ENCODE results near the gene ABCB11. TPM values are rescaled to one million over a fixed set of nuclear protein-coding genes. Genes with fewer than 3 reads are reported as not detected.

ABCB11 gene
- polyA plus RNA-seq, 3 donors = not detected

DNA sequence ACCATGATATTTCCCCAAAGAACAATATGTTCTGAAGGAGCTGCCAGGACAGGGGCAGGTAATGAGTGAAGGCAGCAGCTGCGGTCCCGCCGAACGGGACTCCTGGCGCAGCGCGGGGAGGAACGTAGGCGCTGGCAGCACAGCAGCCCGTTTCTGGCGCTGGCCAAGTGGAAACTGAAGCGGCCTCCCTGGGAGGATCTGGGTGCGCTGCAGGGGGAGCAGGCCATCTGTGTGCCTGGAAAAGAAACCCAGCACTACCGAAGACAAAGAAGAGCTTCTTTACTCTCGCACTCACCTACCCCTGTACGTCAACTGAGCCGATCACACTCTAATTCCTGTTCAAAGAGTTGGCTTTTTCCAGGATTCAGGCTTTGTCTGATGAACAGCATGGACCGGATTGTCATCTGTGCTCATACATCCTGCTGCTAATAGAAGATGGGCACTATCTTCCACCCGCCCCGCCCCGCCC lies 118.2 kb downstream of the ABCB11 start:
- H3K36me3 ChIP-seq (replicated peaks in 1 of 2; ENCODE audit: control insufficient read depth in 1 of 2, insufficient read depth in 2 of 2, low read length in 2 of 2) = no peaks in the 10 kb centered on the region
- peak overlapping the region; percentile 40 for H2AFZ ChIP-seq (ENCODE audit: insufficient read depth, low read depth, low read length, poor library complexity, severe bottlenecking)
- no peaks in the 10 kb centered on the region for H3K9me3 ChIP-seq (replicated peaks in 1 of 2; ENCODE audit: control insufficient read depth in 1 of 2, insufficient read depth in 1 of 2, low read length in 2 of 2)
- TF ChIP-seq, protein P1, sequence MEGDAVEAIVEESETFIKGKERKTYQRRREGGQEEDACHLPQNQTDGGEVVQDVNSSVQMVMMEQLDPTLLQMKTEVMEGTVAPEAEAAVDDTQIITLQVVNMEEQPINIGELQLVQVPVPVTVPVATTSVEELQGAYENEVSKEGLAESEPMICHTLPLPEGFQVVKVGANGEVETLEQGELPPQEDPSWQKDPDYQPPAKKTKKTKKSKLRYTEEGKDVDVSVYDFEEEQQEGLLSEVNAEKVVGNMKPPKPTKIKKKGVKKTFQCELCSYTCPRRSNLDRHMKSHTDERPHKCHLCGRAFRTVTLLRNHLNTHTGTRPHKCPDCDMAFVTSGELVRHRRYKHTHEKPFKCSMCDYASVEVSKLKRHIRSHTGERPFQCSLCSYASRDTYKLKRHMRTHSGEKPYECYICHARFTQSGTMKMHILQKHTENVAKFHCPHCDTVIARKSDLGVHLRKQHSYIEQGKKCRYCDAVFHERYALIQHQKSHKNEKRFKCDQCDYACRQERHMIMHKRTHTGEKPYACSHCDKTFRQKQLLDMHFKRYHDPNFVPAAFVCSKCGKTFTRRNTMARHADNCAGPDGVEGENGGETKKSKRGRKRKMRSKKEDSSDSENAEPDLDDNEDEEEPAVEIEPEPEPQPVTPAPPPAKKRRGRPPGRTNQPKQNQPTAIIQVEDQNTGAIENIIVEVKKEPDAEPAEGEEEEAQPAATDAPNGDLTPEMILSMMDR (IDR thresholded peaks at IDR 0.05) = no peak
- peak in 1 of 3 donors; percentile 8 for DNase-seq
- intact Hi-C loops (cut with micrococcal nuclease) = no loop called here
- peaks cover 7 to 17% (median 9%) of the 10 kb centered on the region in 3 donors for H3K27me3 Mint-ChIP-seq (ENCODE audit: low read depth in 3 of 3)
- no peaks in the 10 kb centered on the region for H4K20me1 ChIP-seq (ENCODE audit: insufficient read depth, low read length)
- peaks cover 2 to 3% of the 10 kb centered on the region in 2 donors for H3K27me3 ChIP-seq (ENCODE audit: control insufficient read depth in 2 of 2, insufficient read depth in 2 of 2, low read length in 2 of 2)
- peak overlapping the region; percentile 59 for H3K4me2 ChIP-seq (replicated peaks; ENCODE audit: extremely low read depth, low read length, poor library complexity, severe bottlenecking)
- H3K9ac ChIP-seq (ENCODE audit: insufficient read depth, low read length, poor library complexity, severe bottlenecking) = peak overlapping the region; percentile 29
- H3K4me1 Mint-ChIP-seq = peaks cover 15% of the 10 kb centered on the region
- H3K4me3 Mint-ChIP-seq = peak overlapping the region; percentile 69 to 87
- 47% methylated on average over 17 of the region's 21 CpGs for WGBS (ENCODE audit: insufficient coverage)
- no peak overlapping the region for H3K27ac ChIP-seq (ENCODE audit: low read depth in 1 of 2, low read length in 2 of 2)
- peaks cover 0 to 2% (median 0%) of the 10 kb centered on the region in 7 donors for H3K9me3 Mint-ChIP-seq
- H3K36me3 Mint-ChIP-seq = no peaks in the 10 kb centered on the region
- H3K4me3 ChIP-seq (replicated peaks in 1 of 3; ENCODE audit: low read depth in 2 of 3, low read length in 3 of 3) = peak overlapping the region in 1 of 3 experiments; percentile 54
- H3K4me1 ChIP-seq (ENCODE audit: control insufficient read depth in 1 of 2, insufficient read depth in 2 of 2, low read length in 2 of 2) = peaks cover 5 to 6% of the 10 kb centered on the region in 2 donors
- H3K27ac Mint-ChIP-seq = peak overlapping the region in 1 of 7 donors; percentile 41
- H3K79me2 ChIP-seq (ENCODE audit: insufficient read depth, low read length) = no peaks in the 10 kb centered on the region

DNA sequence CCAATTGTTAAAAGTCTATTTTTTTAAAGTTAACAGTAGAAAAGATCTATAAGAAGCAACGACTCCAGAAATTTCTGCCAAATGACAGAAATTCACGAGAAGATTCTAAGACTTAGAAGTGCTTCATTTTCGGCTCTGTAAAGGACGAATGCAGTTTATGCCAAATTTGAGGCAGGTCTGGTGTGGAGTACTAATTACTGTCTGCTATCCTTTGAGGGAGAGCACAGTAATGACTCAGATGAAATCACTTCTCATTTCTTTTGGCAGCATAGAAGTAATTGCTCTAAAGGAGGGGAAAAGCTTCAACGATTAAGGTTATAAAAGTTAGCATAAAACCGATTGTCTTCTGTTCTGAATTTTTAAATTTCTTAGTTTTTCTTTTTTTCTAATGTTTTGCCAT lies 118.7 kb downstream of the ABCB11 start:
- no peak overlapping the region for H3K27ac ChIP-seq (ENCODE audit: low read depth in 1 of 2, low read length in 2 of 2)
- peak overlapping the region; percentile 59 for H3K4me2 ChIP-seq (replicated peaks; ENCODE audit: extremely low read depth, low read length, poor library complexity, severe bottlenecking)
- no peaks in the 10 kb centered on the region for H4K20me1 ChIP-seq (ENCODE audit: insufficient read depth, low read length)
- H3K4me1 Mint-ChIP-seq = peaks cover 15% of the 10 kb centered on the region
- H3K36me3 Mint-ChIP-seq = no peaks in the 10 kb centered on the region
- peaks cover 5 to 6% of the 10 kb centered on the region in 2 donors for H3K4me1 ChIP-seq (ENCODE audit: control insufficient read depth in 1 of 2, insufficient read depth in 2 of 2, low read length in 2 of 2)
- H3K9me3 ChIP-seq (replicated peaks in 1 of 2; ENCODE audit: control insufficient read depth in 1 of 2, insufficient read depth in 1 of 2, low read length in 2 of 2) = no peaks in the 10 kb centered on the region
- no peak overlapping the region for H2AFZ ChIP-seq (ENCODE audit: insufficient read depth, low read depth, low read length, poor library complexity, severe bottlenecking)
- peaks cover 0 to 2% (median 0%) of the 10 kb centered on the region in 7 donors for H3K9me3 Mint-ChIP-seq
- peak overlapping the region; percentile 69 to 87 for H3K4me3 Mint-ChIP-seq
- peak overlapping the region in 1 of 3 experiments; percentile 54 for H3K4me3 ChIP-seq (replicated peaks in 1 of 3; ENCODE audit: low read depth in 2 of 3, low read length in 3 of 3)
- H3K9ac ChIP-seq (ENCODE audit: insufficient read depth, low read length, poor library complexity, severe bottlenecking) = no peak overlapping the region
- DNase-seq = no peak
- intact Hi-C loops (cut with micrococcal nuclease) = no loop called here
- H3K27ac Mint-ChIP-seq = peak overlapping the region in 1 of 7 donors; percentile 41
- no peaks in the 10 kb centered on the region for H3K36me3 ChIP-seq (replicated peaks in 1 of 2; ENCODE audit: control insufficient read depth in 1 of 2, insufficient read depth in 2 of 2, low read length in 2 of 2)
- H3K27me3 Mint-ChIP-seq (ENCODE audit: low read depth in 3 of 3) = peaks cover 7 to 17% (median 9%) of the 10 kb centered on the region in 3 donors
- TF ChIP-seq, protein P1 (IDR thresholded peaks at IDR 0.05) = no peak
- WGBS (ENCODE audit: insufficient coverage) = 60% methylated on average over 3 of the region's 6 CpGs
- no peaks in the 10 kb centered on the region for H3K79me2 ChIP-seq (ENCODE audit: insufficient read depth, low read length)
- peaks cover 2 to 3% of the 10 kb centered on the region in 2 donors for H3K27me3 ChIP-seq (ENCODE audit: control insufficient read depth in 2 of 2, insufficient read depth in 2 of 2, low read length in 2 of 2)

Data from CD14-positive monocyte (primary cell).